ENCODE results near the gene CD9. TPM values are rescaled to one million over a fixed set of nuclear protein-coding genes. Genes with fewer than 3 reads are reported as not detected.
"Not testable (repeated sequence)": the region's sequence is repeated elsewhere in the genome, so short reads cannot be mapped to it uniquely, and the experiment has no call there.

The CD9 gene
- polyA plus RNA-seq, 1 donor from 2014 or later: not detected

GRCh38 chr12:6207259-6207925 lies 7.2 kb downstream of the CD9 start:
- no peak overlapping the region for H2AFZ ChIP-seq (ENCODE audit: low read depth, low read length)
- H4K20me1 ChIP-seq (ENCODE audit: insufficient read depth): no peaks in the 10 kb centered on the region
- H3K79me2 ChIP-seq (replicated peaks; ENCODE audit: insufficient read depth, low read length): no peaks in the 10 kb centered on the region
- H3K4me2 ChIP-seq (ENCODE audit: low read length): no peak overlapping the region
- no peaks in the 10 kb centered on the region for H3K36me3 ChIP-seq (ENCODE audit: insufficient read depth, low read length)
- no peaks in the 10 kb centered on the region for H3K9me3 ChIP-seq (ENCODE audit: low read length)
- H3K27ac ChIP-seq (ENCODE audit: low read length): no peak overlapping the region
- H3K4me3 ChIP-seq (ENCODE audit: low read length): no peak overlapping the region
- no peaks in the 10 kb centered on the region for H3K9me2 ChIP-seq (ENCODE audit: insufficient read depth, low read length)
- H3K27me3 ChIP-seq (ENCODE audit: insufficient read depth, low read depth, low read length): peaks cover 10% of the 10 kb centered on the region
- TF ChIP-seq EP300 (conservative IDR thresholded peaks at IDR 0.05; ENCODE audit: poor library complexity, severe bottlenecking) (no peak), CTCF (IDR thresholded peaks at IDR 0.05; ENCODE audit: poor library complexity, severe bottlenecking) (no peak), EZH2 (IDR thresholded peaks at IDR 0.05; ENCODE audit: borderline replicate concordance, insufficient read depth, low read length, poor library complexity, severe bottlenecking) (no peak), POLR2AphosphoS5 (IDR thresholded peaks at IDR 0.05) (no peak), RAD21 (conservative IDR thresholded peaks at IDR 0.05) (no peak), MXI1 (conservative IDR thresholded peaks at IDR 0.05; ENCODE audit: poor library complexity, severe bottlenecking) (no peak), SMC3 (conservative IDR thresholded peaks at IDR 0.05; ENCODE audit: poor library complexity) (no peak), TAF1 (IDR thresholded peaks at IDR 0.05; ENCODE audit: low read depth) (no peak)
- TF ChIP-seq, protein P1, sequence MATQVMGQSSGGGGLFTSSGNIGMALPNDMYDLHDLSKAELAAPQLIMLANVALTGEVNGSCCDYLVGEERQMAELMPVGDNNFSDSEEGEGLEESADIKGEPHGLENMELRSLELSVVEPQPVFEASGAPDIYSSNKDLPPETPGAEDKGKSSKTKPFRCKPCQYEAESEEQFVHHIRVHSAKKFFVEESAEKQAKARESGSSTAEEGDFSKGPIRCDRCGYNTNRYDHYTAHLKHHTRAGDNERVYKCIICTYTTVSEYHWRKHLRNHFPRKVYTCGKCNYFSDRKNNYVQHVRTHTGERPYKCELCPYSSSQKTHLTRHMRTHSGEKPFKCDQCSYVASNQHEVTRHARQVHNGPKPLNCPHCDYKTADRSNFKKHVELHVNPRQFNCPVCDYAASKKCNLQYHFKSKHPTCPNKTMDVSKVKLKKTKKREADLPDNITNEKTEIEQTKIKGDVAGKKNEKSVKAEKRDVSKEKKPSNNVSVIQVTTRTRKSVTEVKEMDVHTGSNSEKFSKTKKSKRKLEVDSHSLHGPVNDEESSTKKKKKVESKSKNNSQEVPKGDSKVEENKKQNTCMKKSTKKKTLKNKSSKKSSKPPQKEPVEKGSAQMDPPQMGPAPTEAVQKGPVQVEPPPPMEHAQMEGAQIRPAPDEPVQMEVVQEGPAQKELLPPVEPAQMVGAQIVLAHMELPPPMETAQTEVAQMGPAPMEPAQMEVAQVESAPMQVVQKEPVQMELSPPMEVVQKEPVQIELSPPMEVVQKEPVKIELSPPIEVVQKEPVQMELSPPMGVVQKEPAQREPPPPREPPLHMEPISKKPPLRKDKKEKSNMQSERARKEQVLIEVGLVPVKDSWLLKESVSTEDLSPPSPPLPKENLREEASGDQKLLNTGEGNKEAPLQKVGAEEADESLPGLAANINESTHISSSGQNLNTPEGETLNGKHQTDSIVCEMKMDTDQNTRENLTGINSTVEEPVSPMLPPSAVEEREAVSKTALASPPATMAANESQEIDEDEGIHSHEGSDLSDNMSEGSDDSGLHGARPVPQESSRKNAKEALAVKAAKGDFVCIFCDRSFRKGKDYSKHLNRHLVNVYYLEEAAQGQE (IDR thresholded peaks at IDR 0.05; ENCODE audit: borderline replicate concordance): no peak
- no peak overlapping the region for H3K9ac ChIP-seq (ENCODE audit: low read length)
- H3F3A ChIP-seq (ENCODE audit: insufficient read depth, low read length, poor library complexity, severe bottlenecking): no peaks in the 10 kb centered on the region

DNA sequence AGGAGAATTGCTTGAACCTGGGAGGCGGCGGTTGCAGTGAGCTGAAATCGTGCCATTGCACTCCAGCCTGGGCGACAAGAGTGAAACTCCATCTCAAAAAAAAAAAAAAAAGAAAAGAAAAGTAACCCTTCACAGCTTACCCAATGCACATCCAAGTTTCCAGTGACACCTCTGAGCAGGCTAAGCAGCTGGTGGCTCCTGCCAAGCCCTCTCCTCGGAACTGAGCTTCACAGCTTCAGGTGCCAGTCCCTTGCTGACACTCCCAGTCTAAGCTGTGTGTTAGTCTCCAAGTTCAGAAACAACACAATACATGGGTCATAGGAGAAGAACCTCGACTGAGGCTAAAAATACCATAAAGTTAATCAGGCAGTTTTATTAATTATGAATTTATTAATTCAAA lies 7.9 kb downstream of the CD9 start:
- no peaks in the 10 kb centered on the region for H3F3A ChIP-seq (ENCODE audit: insufficient read depth, low read length, poor library complexity, severe bottlenecking)
- H3K9me3 ChIP-seq (ENCODE audit: low read length): no peaks in the 10 kb centered on the region
- H3K9me2 ChIP-seq (ENCODE audit: insufficient read depth, low read length): no peaks in the 10 kb centered on the region
- no peak overlapping the region for H3K27ac ChIP-seq (ENCODE audit: low read length)
- H3K27me3 ChIP-seq (ENCODE audit: insufficient read depth, low read depth, low read length): peaks cover 3% of the 10 kb centered on the region
- no peaks in the 10 kb centered on the region for H3K36me3 ChIP-seq (ENCODE audit: insufficient read depth, low read length)
- no peak overlapping the region for H3K9ac ChIP-seq (ENCODE audit: low read length)
- TF ChIP-seq POLR2AphosphoS5 (IDR thresholded peaks at IDR 0.05) (no peak), CTCF (IDR thresholded peaks at IDR 0.05; ENCODE audit: poor library complexity, severe bottlenecking) (no peak), TAF1 (IDR thresholded peaks at IDR 0.05; ENCODE audit: low read depth) (no peak), EP300 (conservative IDR thresholded peaks at IDR 0.05; ENCODE audit: poor library complexity, severe bottlenecking) (no peak), EZH2 (IDR thresholded peaks at IDR 0.05; ENCODE audit: borderline replicate concordance, insufficient read depth, low read length, poor library complexity, severe bottlenecking) (no peak), RAD21 (conservative IDR thresholded peaks at IDR 0.05) (no peak), SMC3 (conservative IDR thresholded peaks at IDR 0.05; ENCODE audit: poor library complexity) (no peak), MXI1 (conservative IDR thresholded peaks at IDR 0.05; ENCODE audit: poor library complexity, severe bottlenecking) (no peak)
- TF ChIP-seq, protein P1 (IDR thresholded peaks at IDR 0.05; ENCODE audit: borderline replicate concordance): no peak
- no peak overlapping the region for H3K4me2 ChIP-seq (ENCODE audit: low read length)
- H3K4me3 ChIP-seq (ENCODE audit: low read length): no peak overlapping the region
- no peaks in the 10 kb centered on the region for H4K20me1 ChIP-seq (ENCODE audit: insufficient read depth)
- no peaks in the 10 kb centered on the region for H3K79me2 ChIP-seq (replicated peaks; ENCODE audit: insufficient read depth, low read length)
- H2AFZ ChIP-seq (ENCODE audit: low read depth, low read length): no peak overlapping the region

DNA sequence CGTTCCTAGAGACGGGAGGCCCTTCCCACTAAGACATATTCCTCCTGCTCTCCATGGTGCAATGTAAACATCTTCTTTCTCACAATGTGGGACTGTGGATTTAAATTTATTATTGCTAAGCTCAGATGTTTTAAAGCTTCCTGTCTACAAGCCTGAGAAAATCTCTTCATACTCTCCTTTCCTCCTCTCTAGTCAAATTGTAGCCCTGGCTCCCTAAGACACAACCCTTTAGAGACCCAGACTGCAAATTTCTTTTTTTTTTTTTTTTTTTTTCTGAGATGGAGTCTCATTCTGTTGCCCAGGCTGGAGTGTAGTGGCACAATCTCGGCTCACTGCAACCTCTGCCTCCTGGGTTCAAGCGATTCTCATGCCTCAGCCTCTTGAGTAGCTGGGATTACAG lies 9.2 kb downstream of the CD9 start:
- not testable (repeated sequence) for H3K4me3 ChIP-seq (ENCODE audit: low read length); H2AFZ ChIP-seq (ENCODE audit: low read depth, low read length); H3K4me2 ChIP-seq (ENCODE audit: low read length); H3K9me2 ChIP-seq (ENCODE audit: insufficient read depth, low read length); H3K27me3 ChIP-seq (ENCODE audit: insufficient read depth, low read depth, low read length); H3F3A ChIP-seq (ENCODE audit: insufficient read depth, low read length, poor library complexity, severe bottlenecking); H3K36me3 ChIP-seq (ENCODE audit: insufficient read depth, low read length); H3K27ac ChIP-seq (ENCODE audit: low read length); H4K20me1 ChIP-seq (ENCODE audit: insufficient read depth); H3K9ac ChIP-seq (ENCODE audit: low read length); H3K79me2 ChIP-seq (replicated peaks; ENCODE audit: insufficient read depth, low read length); H3K9me3 ChIP-seq (ENCODE audit: low read length)
